Activated CD8-positive, alpha-beta T cell treated with anti-CD3 and anti-CD28 coated beads for 36 hours (primary cell): ENCODE measurements around the gene TAPBP. TPM values are rescaled to one million over a fixed set of nuclear protein-coding genes. Genes with fewer than 3 reads are reported as not detected.

Experiments used
- ATAC-seq: fragments of 200-7000 bp; cut with Tn5 transposase; one replicate; pipeline ENCODE4 v1.10.0; 2021; ENCODE audit warnings: mild to moderate bottlenecking, moderate library complexity
- CTCF ChIA-PET: fragments of 350-600 bp; sonication (Branson Sonifier 250); formaldehyde crosslinking; loops from one replicate; lab custom pipeline; 2021; ENCODE audit warnings: antibody characterized with exemption; lab: Charles Lee
- POLR2A ChIA-PET: fragments of 350-600 bp; sonication (Branson Sonifier 250); formaldehyde crosslinking; loops from one replicate; lab custom pipeline; 2021; ENCODE audit warnings: antibody characterized with exemption; lab: Charles Lee
- DNase-seq: peaks from one replicate; pipeline ENCODE4 v3.0.0-alpha.2; 2020
- H3K27ac Mint-ChIP-seq: one replicate; pipeline ENCODE4 v1.8.0; 2021; ENCODE audit warnings: mild to moderate bottlenecking, mixed read lengths
- H3K27me3 Mint-ChIP-seq: one replicate; pipeline ENCODE4 v1.8.0; 2021; ENCODE audit warnings: mixed read lengths
- H3K36me3 Mint-ChIP-seq: one replicate; pipeline ENCODE4 v1.8.0; 2021; ENCODE audit warnings: low read depth, mixed read lengths
- H3K4me1 Mint-ChIP-seq: one replicate; pipeline ENCODE4 v1.8.0; 2021; ENCODE audit warnings: low read depth, mixed read lengths
- H3K4me3 Mint-ChIP-seq: one replicate; pipeline ENCODE4 v1.8.0; 2021; ENCODE audit warnings: mild to moderate bottlenecking, moderate library complexity, mixed read lengths
- H3K9me3 Mint-ChIP-seq: one replicate; pipeline ENCODE4 v1.8.0; 2021; ENCODE audit warnings: mixed read lengths
- intact Hi-C: fragments of 100-400 bp; cut with micrococcal nuclease; formaldehyde crosslinking; loops from one replicate; pipeline ENCODE4 v1.10.0; 2022
- total RNA-seq, 2 experiments: library from RNA; stranded (reverse); gene quantifications; one replicate each; pipeline ENCODE4 v1.2.3, GENCODE V29; 2021
- TF ChIP-seq, protein P1 (sequence below): fragments of 200-600 bp; IDR thresholded peaks from one replicate; pipeline ENCODE4 v1.8.0; 2022; ENCODE audit warnings: antibody characterized with exemption, mild to moderate bottlenecking

TAPBP gene
- total RNA-seq, 2 experiments from 2014 or later, result 179 to 183 TPM

DNA sequence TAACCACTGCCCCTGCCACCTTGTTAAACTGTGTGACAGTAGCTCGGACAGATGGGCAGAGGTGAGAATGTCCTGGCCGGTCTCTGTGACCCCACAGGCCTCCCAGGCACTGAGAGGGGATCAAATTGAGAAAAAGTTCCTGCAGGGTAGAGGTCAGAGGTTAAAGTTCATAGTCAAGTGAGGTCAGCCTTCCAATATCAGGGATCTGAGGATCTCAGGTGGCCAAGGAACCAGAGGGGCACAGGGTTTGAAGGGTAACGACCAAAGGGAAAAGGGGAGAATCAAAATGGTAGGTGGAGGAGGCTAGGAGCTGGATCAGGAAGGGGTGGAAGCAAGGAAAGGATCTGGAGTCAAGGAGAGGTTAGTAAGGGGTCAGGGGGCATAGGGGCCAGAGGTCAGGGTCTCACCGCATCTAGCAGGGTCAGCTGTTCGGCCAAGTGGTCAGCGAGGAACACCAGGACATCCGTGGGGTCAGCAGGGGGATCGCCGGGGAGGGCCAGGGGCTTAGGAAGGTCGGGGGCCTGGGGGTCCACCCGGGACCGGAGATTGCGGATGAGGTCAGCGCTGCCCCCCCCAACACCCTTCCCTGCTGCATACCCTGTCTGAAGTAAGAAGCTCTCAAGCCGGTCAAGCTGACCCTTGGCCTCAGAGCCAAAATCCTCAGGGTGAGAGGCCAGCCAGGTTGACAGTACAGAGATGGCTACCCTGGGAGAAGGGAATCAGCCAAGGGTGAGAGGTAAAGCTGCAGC lies 18.1 kb downstream of the TAPBP start:
- Mint-ChIP-seq H3K27ac (no peak overlapping the region), H3K9me3 (no peaks in the 10 kb centered on the region), H3K36me3 (peaks cover 32% of the 10 kb centered on the region), H3K27me3 (no peaks in the 10 kb centered on the region), H3K4me1 (peaks cover 29% of the 10 kb centered on the region), H3K4me3 (no peak overlapping the region)
- TF ChIP-seq, protein P1, sequence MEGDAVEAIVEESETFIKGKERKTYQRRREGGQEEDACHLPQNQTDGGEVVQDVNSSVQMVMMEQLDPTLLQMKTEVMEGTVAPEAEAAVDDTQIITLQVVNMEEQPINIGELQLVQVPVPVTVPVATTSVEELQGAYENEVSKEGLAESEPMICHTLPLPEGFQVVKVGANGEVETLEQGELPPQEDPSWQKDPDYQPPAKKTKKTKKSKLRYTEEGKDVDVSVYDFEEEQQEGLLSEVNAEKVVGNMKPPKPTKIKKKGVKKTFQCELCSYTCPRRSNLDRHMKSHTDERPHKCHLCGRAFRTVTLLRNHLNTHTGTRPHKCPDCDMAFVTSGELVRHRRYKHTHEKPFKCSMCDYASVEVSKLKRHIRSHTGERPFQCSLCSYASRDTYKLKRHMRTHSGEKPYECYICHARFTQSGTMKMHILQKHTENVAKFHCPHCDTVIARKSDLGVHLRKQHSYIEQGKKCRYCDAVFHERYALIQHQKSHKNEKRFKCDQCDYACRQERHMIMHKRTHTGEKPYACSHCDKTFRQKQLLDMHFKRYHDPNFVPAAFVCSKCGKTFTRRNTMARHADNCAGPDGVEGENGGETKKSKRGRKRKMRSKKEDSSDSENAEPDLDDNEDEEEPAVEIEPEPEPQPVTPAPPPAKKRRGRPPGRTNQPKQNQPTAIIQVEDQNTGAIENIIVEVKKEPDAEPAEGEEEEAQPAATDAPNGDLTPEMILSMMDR, result no peak
- ATAC-seq (no peak), DNase-seq (no peak)
- intact Hi-C loops, result no loop called here
- ChIA-PET CTCF (interaction anchor here (0.8 to 1.1 kb wide), 2 partner anchors 19 to 22 kb away, joined by 3 to 4 read pairs; partner anchors contain the start of genes B3GALT4 and ZBTB22), POLR2A (interaction anchor here (0.8 to 13.9 kb wide), 5 partner anchors 15 to 25 kb away, joined by 3 to 261 read pairs (median 52); partner anchors contain the start of genes B3GALT4, RPS18, TAPBP and VPS52)

DNA sequence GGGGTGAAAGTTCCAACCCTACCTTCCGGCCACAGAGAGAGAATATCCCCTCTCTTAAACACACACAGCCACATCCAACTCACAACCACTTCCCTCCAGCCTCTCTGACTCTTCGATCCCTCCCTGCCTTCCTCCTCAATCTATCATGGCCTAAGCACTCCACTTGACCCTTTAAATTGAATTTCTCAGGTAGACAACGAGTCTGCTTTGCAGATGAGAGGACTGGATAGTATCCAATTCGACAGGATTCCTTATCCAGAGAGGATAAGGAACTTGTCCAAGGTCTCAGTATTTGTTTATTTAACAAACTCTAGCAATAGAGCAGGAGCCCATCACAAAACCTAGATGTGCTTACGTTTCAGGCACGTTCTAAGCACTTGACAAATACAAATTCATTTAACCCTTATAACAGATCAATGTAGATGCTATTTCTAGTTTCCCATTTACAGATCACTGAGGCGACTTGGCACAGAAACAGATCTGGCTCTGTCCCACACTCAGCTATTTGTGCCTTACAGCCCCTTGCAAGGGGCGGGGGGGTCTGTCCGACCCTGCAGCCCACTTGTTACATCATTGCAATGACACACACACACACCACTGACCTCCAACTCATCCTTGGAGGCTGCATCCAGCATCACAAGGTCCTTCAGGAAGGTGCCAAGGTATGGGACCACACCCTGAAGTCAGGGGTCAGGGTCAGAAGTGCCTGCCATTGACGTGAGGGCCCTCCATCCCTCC lies 19.6 kb downstream of the TAPBP start:
- intact Hi-C loops, result no loop called here
- DNase-seq (no peak), ATAC-seq (no peak)
- ChIA-PET POLR2A (interaction anchor here (13.9 kb wide), 1 partner anchor 16 kb away, joined by 261 read pairs; the partner anchor contains the start of gene B3GALT4), CTCF (interaction anchor here (1.0 kb wide), 1 partner anchor 17 kb away, joined by 3 read pairs; the partner anchor contains the start of gene B3GALT4)
- Mint-ChIP-seq H3K4me1 (peaks cover 25% of the 10 kb centered on the region), H3K27ac (peak overlapping the region; percentile 18), H3K36me3 (peaks cover 28% of the 10 kb centered on the region), H3K27me3 (no peaks in the 10 kb centered on the region), H3K4me3 (no peak overlapping the region), H3K9me3 (no peaks in the 10 kb centered on the region)
- TF ChIP-seq, protein P1, result no peak

DNA sequence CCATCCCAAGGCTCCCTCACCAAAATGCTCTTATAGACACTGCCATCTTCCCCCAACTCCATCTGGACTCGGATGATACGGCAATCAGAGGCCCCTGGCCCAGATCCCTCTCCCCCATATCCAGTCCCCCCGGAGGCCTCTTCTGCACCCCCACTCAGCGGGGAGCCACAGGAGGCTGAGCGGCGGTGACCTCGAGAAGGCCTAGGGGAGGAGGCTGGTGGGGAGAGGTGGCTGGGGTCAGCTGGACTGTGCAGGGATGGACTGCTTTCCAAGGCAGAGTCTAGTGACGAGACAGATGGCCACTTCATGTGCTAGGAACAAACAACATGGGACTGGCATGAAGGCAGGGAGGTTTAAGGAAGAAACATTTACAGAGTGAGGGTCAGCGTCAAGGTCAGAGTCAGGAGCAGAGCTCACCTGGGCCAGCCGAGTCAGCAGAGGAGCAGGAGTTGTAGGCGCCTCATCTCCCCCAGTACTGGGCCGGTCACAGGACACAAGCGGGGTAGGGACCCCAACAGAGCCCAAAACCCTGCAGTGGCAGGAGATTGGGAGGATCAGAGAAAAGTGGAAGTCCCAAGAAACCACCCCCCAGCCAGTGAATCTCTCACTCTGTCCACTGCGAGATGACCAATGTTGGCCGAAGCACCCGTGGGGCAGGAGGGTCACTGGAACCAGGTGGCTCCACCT lies 20.7 kb downstream of the TAPBP start:
- TF ChIP-seq, protein P1, result no peak
- DNase-seq (no peak), ATAC-seq (no peak)
- Mint-ChIP-seq H3K4me1 (peaks cover 27% of the 10 kb centered on the region), H3K4me3 (no peak overlapping the region), H3K9me3 (no peaks in the 10 kb centered on the region), H3K27ac (no peak overlapping the region), H3K36me3 (peaks cover 30% of the 10 kb centered on the region), H3K27me3 (no peaks in the 10 kb centered on the region)
- intact Hi-C loops, result no loop called here
- POLR2A ChIA-PET, result interaction anchor here (0.6 to 13.9 kb wide), 4 partner anchors 15 to 126 kb away, joined by 3 to 261 read pairs (median 35); partner anchors contain the start of genes B3GALT4, RPS18, TAPBP and VPS52
- CTCF ChIA-PET, result interaction anchor here (1.5 kb wide), 1 partner anchor 167 kb away, joined by 3 read pairs; no protein-coding TSS in a partner anchor

DNA sequence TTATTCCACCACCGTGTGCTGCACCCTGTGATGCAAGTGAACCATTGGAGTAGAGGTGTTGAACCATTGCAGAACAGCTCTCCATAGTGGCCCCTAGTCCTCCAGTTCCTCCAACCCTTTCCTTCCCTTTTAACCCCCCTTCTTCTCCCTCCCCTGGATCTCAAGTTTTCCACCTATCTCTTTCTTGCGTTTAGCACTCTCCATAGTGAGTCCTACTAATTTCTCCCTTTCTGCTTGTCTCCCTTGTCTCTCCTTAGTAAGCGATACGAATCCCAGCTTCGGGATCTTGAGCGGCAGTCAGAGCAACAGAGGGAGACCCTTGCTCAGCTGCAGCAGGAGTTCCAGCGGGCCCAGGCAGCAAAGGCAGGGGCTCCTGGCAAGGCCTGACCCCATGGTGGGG lies 23.4 kb downstream of the TAPBP start:
- Mint-ChIP-seq H3K36me3 (peaks cover 44% of the 10 kb centered on the region), H3K9me3 (no peaks in the 10 kb centered on the region), H3K27ac (peak overlapping the region; percentile 89), H3K27me3 (no peaks in the 10 kb centered on the region), H3K4me3 (peak overlapping the region; percentile 89), H3K4me1 (peaks cover 33% of the 10 kb centered on the region)
- DNase-seq (no peak), ATAC-seq (no peak)
- intact Hi-C loops, result no loop called here
- CTCF ChIA-PET, result interaction anchor here (0.8 to 4.6 kb wide), 6 partner anchors 9 to 100 kb away, joined by 3 to 35 read pairs (median 6); partner anchors contain the start of genes B3GALT4, RGL2, RPS18 and VPS52
- TF ChIP-seq, protein P1, result no peak
- POLR2A ChIA-PET, result interaction anchor here (1.2 to 13.9 kb wide), 9 partner anchors 9 to 132 kb away, joined by 4 to 261 read pairs (median 12); partner anchors contain the start of genes B3GALT4, RGL2, RPS18 and TAPBP
